ENCODE data around the gene TCEA3. TPM values are rescaled to one million over a fixed set of nuclear protein-coding genes. Genes with fewer than 3 reads are reported as not detected.

The TCEA3 gene
- total and polyA plus RNA-seq, 2 donors (not counting 3 experiments of a cell fraction or from before 2014, with no cell fraction given), result 1.5 to 3.7 TPM

DNA sequence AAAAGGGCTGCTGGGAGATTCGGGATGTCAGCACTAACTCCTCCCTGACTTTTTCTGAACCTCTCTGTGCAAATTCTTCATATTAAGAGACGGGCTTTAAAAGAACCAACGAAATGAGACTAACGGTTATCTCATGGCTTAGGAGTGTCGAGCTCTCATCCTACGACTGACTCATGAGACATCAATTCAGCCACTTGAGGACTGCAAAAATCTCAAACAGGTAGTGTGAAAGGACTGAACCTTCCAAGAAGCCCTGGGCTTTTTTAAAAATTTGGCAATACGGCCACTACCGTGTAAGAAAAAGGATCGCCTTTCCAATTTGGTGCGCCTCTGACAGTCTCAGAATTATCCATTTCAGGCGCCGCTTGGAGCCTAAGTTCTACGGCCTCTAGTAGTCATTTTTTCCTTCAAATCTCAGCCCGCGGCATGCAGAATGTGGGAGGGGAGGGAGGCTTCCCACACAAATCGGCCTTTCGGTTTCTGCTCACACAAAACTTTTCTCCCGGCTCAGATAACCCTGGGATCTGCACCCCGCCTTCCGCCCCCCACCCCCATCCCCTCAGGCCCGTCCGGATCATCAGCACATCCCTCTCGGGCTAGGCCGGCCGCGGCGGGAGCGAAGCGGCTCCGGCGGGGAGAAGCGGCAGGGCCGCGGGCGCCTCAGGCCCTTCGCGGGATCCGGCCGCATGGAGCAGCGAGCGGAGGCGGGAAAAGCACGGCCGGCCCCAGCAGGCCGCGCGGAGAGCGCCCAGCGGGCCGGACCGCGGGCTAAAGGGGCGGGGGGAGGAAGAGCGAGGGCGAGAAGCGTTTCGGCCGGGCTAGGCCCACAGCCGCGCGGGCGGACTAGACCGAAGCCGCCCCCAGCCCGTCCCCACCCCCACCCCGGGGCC is 81.1 kb downstream of the TCEA3 start:
- POLR2A ChIA-PET, result interaction anchor here (0.7 to 1.7 kb wide), 7 partner anchors 19 to 60 kb away, joined by 3 to 28 read pairs (median 5); no protein-coding TSS in a partner anchor

More for the DNA sequence above, 81.1 kb downstream of the TCEA3 start:
- no peaks in the 10 kb centered on the region for H3K9me1 ChIP-seq (replicated peaks; ENCODE audit: control insufficient read depth, extremely low read depth, insufficient read depth, low read length)
- peak overlapping the region; percentile 79 for H3K27ac ChIP-seq (ENCODE audit: insufficient read depth, low read depth, low read length)
- dilution Hi-C loops (cut with MboI; ENCODE audit: extremely low pct_ligation_motif_present, low sequenced_read_pairs), result no loop called here
- CTCF ChIA-PET, result interaction anchor here (0.8 to 4.1 kb wide), 10 partner anchors 19 to 196 kb away, joined by 3 to 33 read pairs (median 6); partner anchors contain the start of genes ASAP3, HTR1D and ZNF436
- peak; percentile 56 for TF ChIP-seq POLR2A (IDR thresholded peaks at IDR 0.05; ENCODE audit: low read depth, low read length)
- peak; percentile 18 for TF ChIP-seq JUN (IDR thresholded peaks at IDR 0.05; ENCODE audit: borderline replicate concordance, insufficient read depth, insufficient read length, low read depth)
- no peak for TF ChIP-seq GATA2 (IDR thresholded peaks at IDR 0.05; ENCODE audit: insufficient read depth, insufficient read length, low read depth, low read length)
- TF ChIP-seq, protein P1, sequence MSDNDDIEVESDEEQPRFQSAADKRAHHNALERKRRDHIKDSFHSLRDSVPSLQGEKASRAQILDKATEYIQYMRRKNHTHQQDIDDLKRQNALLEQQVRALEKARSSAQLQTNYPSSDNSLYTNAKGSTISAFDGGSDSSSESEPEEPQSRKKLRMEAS (IDR thresholded peaks at IDR 0.05; ENCODE audit: insufficient read depth, insufficient read length), result no peak
- peaks cover 16% of the 10 kb centered on the region for H4K20me1 ChIP-seq (replicated peaks; ENCODE audit: control insufficient read depth, extremely low read depth, insufficient read depth, low read length)
- H3K79me2 ChIP-seq (ENCODE audit: control insufficient read depth, insufficient read depth, low read length), result peaks cover 56% of the 10 kb centered on the region
- H3K36me3 ChIP-seq (ENCODE audit: control insufficient read depth in 2 of 2, extremely low read depth in 1 of 2, insufficient read depth in 2 of 2, low read length in 2 of 2), result peaks cover 0 to 2% of the 10 kb centered on the region in 2 experiments
- peak overlapping the region; percentile 73 to 99 (median 99) for H3K4me3 ChIP-seq (replicated peaks in 1 of 3; ENCODE audit: insufficient read depth in 1 of 3, low read depth in 1 of 3, low read length in 3 of 3)
- H2AFZ ChIP-seq (ENCODE audit: low read depth, low read length), result no peak overlapping the region
- no peaks in the 10 kb centered on the region for H3K27me3 ChIP-seq (ENCODE audit: control insufficient read depth in 2 of 2, insufficient read depth in 2 of 2, low read length in 2 of 2)
- H3K4me2 ChIP-seq (ENCODE audit: insufficient read depth, low read length), result peak overlapping the region; percentile 98
- H3K9me3 ChIP-seq (replicated peaks; ENCODE audit: control insufficient read depth, insufficient read depth, low read length), result no peaks in the 10 kb centered on the region
- peak overlapping the region; percentile 99 for H3K9ac ChIP-seq (replicated peaks; ENCODE audit: extremely low read depth, insufficient read depth, low read length)
- intact Hi-C loops (cut with micrococcal nuclease), result loop anchor here (1.0 to 10.0 kb wide), 5 partner anchors 25 to 191 kb away; partner anchors contain the start of genes ASAP3 and E2F2
- TSS peak; percentile 30 for BruUV-seq (replicated peaks)
- DNase-seq (ENCODE audit: low read depth, low spot score), result peak; percentile 53
- FAIRE-seq, result no peak
- peaks cover 27% of the 10 kb centered on the region for H3K4me1 ChIP-seq (ENCODE audit: control insufficient read depth, extremely low read depth, insufficient read depth, low read length)
